Esophagus squamous epithelium (tissue), 4 donors: Measurements from ENCODE around the gene RILP.

ENCODE experiments used
- CTCF ChIP-seq, 6 experiments: fragments of 450-650 bp in 4 of 6; fragments of 200-600 bp in 2 of 6; sonication (generic) in 2 of 6; IDR thresholded peaks; one replicate each; pipeline ENCODE4 v1.5.1; 2016 to 2019; ENCODE audit warnings: antibody characterized with exemption in 6 of 6, mild to moderate bottlenecking in 4 of 6, moderate library complexity in 4 of 6
- POLR2A ChIP-seq, 4 donors: fragments of 450-650 bp; IDR thresholded peaks; one replicate each; pipeline ENCODE4 v1.6.1; 2017; ENCODE audit warnings: antibody characterized with exemption in 4 of 4, mild to moderate bottlenecking in 4 of 4, moderate library complexity in 3 of 4

- no peak for TF ChIP-seq CTCF (IDR thresholded peaks at IDR 0.05)
- TF ChIP-seq POLR2A (IDR thresholded peaks at IDR 0.05) = no peak
Measured at GRCh38 chr17:1697681-1698080, 48.0 kb upstream of the RILP start.
